NCI-H2171 (cell line): ENCODE measurements around the gene CREBBP.
"Not testable (repeated sequence)": the region's sequence is repeated elsewhere in the genome, so short reads cannot be mapped to it uniquely, and the experiment has no call there.

Experiments used
- DNase-seq: peaks from one replicate; lab custom pipeline; 2025; lab: John Stamatoyannopoulos, UW

CREBBP gene

DNA sequence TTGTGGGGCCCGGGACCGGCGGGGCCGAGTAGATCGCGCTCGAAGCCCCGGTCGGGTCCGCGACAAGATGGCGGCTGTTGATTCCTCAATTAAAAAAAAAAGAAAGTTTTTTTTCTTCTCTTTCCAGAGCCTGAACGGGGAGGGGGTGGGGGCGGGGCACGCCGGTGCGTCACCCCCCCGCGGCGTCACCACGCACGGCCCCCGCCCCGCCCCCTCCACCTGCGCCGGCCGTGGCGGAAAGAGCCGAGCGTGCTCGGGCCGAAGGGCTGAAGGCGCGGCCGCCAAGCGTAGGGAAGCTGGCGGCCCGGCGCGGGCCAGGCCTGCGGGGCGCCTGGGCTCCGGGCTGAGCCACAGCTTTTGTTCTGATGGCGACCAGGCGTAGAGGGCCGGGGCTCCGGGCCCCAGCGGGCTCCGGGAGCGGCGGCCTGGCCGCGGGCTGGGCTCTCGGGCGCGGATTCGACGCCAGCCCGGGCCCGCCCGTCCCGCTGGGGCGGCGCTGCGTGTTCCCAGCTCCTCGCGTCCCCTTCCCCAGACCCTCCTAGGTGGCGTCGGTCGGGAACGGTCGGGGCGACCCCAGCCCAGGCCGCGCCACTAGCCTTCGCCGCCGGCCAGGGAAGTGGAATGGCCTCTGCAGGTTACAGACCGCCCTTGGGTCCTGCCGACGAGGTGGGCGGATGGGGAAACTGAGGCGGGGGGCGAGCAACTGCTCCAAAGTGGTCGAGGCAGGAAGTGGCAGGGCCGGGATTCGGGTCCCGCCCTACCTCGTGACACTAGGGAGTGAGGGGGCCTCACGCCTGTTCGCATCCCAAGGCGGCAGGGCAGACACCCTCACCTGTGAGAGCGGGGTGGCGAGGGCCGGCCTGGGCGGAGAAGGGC lies at the start of gene CREBBP:
CREBBP (minus strand) TSS at position 91 of the 876 bp plus-strand sequence. CDS start 797 bp downstream, outside the sequence.
- DNase-seq, result peak; percentile 95

GRCh38 chr16:3927147-3927546 lies 46.6 kb upstream of the CREBBP start:
- DNase-seq, result not testable (repeated sequence)

DNA sequence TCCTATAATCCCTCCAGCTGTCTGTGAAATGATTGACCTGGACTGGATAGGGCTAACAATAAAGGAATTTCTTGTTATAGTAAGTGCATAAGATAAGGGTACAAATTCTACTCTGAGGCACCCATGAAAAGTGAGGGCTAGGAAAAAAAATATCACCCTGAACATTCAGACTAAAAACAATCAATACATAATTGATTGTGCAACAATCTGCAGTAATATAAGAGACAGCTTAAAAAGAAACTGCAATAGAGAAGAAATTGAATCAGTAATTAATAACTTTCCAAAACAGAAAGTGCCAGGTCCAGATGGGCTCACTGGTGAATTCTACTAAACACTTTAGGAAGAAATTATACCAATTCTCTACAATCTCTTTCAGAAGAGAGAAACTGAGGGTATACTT lies 44.2 kb upstream of the CREBBP start:
- no peak for DNase-seq

- DNase-seq, result no peak
These were observed 41.7 kb upstream of the CREBBP start for GRCh38 chr16:3922241-3922640.

DNA sequence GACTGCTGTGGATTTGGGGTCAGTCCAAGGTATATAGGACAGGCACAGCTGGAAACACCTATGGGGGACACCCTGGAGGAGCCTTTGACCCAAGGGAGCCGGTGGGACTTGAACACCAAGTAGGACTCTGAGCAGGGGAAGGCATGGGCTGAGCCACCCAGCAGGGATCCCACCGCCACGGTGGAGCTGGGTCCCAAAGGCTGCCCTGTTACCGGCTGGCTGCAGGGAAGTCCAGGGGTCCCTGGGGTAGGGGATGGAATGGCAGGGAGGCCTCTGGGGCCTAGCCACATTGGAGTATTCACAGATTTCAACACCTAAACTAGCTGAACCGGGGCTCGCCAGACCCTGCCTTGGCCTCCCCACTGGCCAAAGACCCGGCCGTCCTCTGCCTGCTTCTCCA lies 39.7 kb upstream of the CREBBP start:
- no peak for DNase-seq

- DNase-seq, result no peak
These were observed 38.9 kb upstream of the CREBBP start for GRCh38 chr16:3919413-3919812.

GRCh38 chr16:3915426-3916260 lies 35.1 kb upstream of the CREBBP start:
- DNase-seq, result no peak

GRCh38 chr16:3912897-3913296 lies 32.4 kb upstream of the CREBBP start:
- DNase-seq, result no peak

- no peak for DNase-seq
These were observed 31.9 kb upstream of the CREBBP start for GRCh38 chr16:3912373-3912772.

DNA sequence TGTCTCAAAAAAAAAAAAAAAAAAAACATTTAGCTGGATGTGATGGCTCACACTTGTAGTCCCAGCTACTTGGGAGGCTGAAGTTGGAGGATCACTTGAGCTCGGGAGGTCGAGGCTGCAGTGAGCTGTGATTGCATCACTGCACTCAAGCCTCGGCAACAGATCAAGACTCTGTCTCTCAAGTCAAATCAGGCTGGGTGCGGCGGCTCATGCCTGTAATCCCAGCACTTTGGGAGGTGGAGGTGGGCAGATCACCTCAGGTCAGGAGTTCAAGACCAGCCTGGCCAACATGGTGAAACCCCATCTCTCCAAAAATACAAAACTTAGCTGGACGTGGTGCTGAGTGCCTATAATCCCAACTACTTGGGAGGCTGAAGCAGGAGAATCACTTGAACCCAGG lies 31.2 kb upstream of the CREBBP start:
- DNase-seq, result not testable (repeated sequence)

DNA sequence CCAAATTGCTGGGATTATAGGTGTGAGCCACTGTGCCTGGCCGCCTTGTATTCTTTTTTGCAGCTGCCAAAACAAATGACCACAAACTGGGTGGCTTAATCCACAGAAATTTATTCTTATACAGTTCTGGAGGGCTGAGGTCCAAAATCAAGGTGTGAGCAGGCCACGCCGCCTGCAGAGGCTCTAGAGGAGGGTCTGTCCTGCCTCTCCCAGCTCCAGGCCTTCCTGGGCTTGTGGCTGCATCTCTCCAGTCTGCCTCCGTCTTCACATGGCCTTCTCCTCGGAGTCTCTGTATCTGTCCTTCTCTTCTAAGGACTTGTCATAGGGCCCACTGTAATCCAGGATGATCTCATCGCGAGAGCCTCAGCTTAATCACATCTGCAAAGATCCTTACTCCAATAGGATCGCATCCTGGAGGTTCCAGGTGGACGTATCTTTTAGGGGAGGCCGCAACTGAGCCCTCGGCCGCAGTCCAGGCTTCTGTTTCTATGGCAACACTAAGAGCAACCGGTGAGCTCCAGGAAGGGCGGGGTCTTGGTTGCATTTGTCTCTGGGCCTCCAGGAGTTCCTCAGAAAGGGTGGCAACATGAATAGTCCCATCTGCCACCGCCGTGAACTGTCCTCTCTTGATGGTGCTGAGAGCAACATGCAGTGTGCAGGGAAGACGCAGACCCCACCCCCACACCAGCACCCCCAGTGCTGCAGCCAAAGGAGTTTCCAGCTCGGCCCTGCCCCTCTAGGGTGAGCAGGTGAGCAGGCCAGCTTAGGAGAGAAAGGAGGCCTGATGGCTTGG lies 29.5 kb upstream of the CREBBP start:
- DNase-seq, result no peak

DNA sequence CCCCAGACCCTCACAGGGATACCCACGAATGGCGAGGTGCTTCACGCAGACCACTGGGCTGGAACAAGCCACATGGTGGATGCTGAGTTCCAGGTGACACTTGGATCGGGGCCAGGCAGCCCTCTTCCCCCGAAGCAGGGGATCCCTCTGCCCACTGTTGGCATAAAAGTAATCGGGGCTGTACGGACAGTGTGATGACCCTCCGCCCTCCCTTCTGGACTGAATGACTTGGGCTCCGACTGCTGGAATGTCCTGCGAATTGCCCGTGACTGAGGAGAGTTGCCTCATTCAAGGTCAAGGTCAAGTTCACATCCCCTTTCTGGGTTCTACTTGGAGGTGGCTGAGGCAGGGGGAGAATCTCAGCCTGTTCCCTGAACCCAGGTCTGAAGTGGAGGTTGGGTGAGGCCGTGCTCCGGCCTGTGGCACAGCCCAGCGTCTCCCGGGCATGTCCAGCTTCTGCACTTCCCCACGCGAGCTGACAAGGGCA lies 28.5 kb upstream of the CREBBP start:
- DNase-seq, result no peak

DNA sequence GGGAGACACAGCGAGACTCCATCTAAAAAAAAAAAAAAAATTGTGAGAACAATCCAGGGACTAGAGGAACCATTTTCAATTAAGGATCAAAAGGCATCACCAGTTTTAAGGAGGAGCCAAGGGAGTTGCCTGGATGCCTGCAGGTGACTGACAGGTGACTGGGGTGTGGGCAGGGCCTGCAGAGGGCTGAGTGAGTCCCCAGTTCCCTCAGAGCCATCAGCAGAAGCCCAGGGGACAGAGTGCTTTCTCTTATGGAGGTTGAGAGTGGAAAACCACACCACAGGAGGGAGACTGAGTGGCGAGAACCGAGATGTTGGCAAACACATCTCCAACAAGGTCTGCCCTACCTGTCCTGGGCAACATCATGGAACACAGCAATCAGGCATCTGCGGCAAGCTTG lies 27.1 kb upstream of the CREBBP start:
- no peak for DNase-seq

DNA sequence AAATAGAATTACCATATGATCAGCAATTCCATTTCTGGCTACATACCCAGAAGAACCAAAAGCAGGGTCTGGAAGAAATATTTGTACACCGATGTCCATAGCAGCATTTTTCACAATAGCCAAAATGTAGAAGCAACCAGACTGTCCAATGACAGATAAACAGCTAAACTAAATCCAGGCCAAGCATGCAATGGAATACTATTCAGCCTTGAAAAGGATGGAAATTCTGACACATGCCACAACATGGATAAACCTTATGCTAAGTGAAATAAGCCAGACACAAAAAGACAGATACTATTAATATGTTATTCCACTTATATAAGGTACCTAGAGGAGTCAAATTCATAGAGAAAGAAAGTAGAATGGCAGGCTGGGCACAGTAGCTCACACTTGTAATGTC lies 25.9 kb upstream of the CREBBP start:
- DNase-seq, result no peak

- DNase-seq, result no peak
These were observed 24.4 kb upstream of the CREBBP start for GRCh38 chr16:3904875-3905274.

- DNase-seq, result no peak
These were observed 9.6 kb upstream of the CREBBP start for GRCh38 chr16:3890091-3890490.

DNA sequence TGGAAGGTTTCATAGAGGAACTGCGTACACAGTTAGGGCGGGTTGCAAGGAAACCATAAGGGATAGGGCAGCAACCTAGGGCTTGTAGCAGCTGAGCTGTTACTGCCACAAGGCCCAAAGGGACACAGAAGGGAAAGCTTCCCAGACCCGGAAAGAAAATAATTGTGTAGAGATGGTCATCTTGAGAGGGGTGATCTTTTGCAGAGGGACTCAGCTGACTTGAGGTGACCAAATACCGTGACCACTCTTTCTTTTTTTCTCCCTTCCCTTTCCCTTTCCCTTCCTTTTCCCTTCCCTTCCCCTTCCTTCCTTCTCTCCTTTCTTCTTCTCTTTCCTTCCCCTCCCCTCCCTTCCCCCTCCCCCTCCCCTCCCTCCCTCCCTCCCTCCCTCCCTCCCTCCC lies 8.5 kb upstream of the CREBBP start:
- no peak for DNase-seq

DNA sequence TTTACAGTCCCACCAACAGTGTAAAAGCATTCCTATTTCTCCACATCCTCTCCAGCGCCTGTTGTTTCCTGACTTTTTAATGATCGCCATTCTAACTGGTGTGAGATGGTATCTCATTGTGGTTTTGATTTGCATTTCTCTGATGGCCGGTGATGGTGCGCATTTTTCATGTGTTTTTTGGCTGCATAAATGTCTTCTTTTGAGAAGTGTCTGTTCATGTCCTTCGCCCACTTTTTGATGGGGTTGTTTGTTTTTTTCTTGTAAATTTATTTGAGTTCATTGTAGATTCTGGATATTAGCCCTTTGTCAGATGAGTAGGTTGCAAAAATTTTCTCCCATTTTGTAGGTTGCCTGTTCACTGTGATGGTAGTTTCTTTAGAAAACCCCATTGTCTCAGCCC lies 5.5 kb upstream of the CREBBP start:
- not testable (repeated sequence) for DNase-seq

DNA sequence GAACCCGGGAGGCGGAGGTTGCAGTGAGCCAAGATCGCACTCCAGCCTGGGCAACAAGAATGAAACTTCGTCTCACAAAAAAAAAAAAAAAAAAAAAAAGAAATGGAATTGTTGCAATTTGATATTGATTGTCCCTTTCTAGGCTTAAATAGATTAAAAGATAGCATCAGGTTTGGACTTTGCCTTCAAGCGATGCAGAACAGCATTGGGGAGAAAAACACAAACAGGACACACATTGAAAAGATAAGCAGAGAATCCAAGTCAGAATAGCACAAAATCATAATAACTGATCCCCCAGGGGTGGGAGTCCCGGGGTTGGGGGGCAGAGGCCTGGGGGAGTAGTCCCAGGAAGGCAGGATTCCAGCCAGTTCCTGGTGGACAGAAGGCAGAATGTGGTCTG lies 3.9 kb upstream of the CREBBP start:
- no peak for DNase-seq

DNA sequence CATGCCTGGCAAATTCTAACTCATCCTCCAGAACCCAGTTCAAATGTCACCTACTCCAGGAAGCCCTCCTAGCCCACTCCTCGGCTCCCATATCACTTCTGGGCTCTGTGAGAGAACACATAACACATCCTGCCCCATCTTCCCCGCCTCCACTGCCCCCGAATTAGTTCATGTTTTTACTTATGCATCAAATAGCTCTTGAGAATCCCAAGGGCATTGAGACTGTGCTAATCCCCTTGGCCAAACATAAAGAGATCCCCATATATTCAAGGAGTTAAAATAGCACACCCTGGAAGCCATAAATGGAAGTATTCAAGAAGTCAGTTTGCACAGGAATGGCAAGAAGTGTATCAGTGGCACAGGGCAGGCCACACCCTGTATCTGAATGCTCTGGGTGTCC lies 2.0 kb upstream of the CREBBP start:
- no peak for DNase-seq

- DNase-seq, result no peak
These were observed 1.0 kb upstream of the CREBBP start for GRCh38 chr16:3881499-3881990.
